GM12891 (cell line): ENCODE measurements around the gene ABCC1.

Experiments used
- PAX5 ChIP-seq: IDR thresholded peaks from 2 replicates; pipeline ENCODE4 v1.6.1; 2011; ENCODE audit warnings: low read length, moderate library complexity, mild to moderate bottlenecking; ENCODE audit not compliant: insufficient read depth, severe bottlenecking
- POLR2A ChIP-seq: IDR thresholded peaks from 2 replicates; pipeline ENCODE4 v1.6.1; 2011; ENCODE audit warnings: low read depth, low read length, control low read depth
- TAF1 ChIP-seq: IDR thresholded peaks from 2 replicates; pipeline ENCODE4 v1.6.1; 2011; ENCODE audit warnings: low read depth, low read length, control low read depth

GRCh38 chr16:16057102-16057501 is 107.7 kb downstream of the ABCC1 start:
- TF ChIP-seq TAF1: no peak
- no peak for TF ChIP-seq POLR2A
- no peak for TF ChIP-seq PAX5
